Muscle layer of colon (tissue), 2 donors: Measurements from ENCODE around the gene ANKS1A.
"Not testable (repeated sequence)": the region's sequence is repeated elsewhere in the genome, so short reads cannot be mapped to it uniquely, and the experiment has no call there.

Source experiments
- H3K27ac ChIP-seq: one replicate; pipeline ENCODE4 v1.7.0; 2013; ENCODE audit warnings: low read depth, mild to moderate bottlenecking, low read length, moderate library complexity
- H3K27me3 ChIP-seq, 2 donors: one replicate each; pipeline ENCODE4 v1.7.0; 2013; ENCODE audit warnings: low read length in 2 of 2, mild to moderate bottlenecking in 2 of 2; ENCODE audit not compliant: insufficient read depth in 2 of 2, control insufficient read depth in 1 of 2
- H3K36me3 ChIP-seq: one replicate; pipeline ENCODE4 v1.7.0; 2013; ENCODE audit warnings: mild to moderate bottlenecking, low read length; ENCODE audit not compliant: insufficient read depth
- H3K4me1 ChIP-seq: one replicate; pipeline ENCODE4 v1.7.0; 2013; ENCODE audit warnings: mild to moderate bottlenecking, low read length; ENCODE audit not compliant: insufficient read depth
- H3K4me3 ChIP-seq, 2 donors: one replicate each; pipeline ENCODE4 v1.7.0; 2013; ENCODE audit warnings: low read length in 2 of 2, low read depth in 1 of 2, mild to moderate bottlenecking in 1 of 2, moderate library complexity in 1 of 2
- H3K9ac ChIP-seq: one replicate; pipeline ENCODE4 v1.7.0; 2013; ENCODE audit warnings: low read length
- H3K9me3 ChIP-seq: one replicate; pipeline ENCODE4 v1.7.0; 2013; ENCODE audit warnings: mild to moderate bottlenecking, low read length
- donor health status: abdominal sarcoma.
- donor health status: Adenocarcinoma of cecum.

The ANKS1A gene, protein sequence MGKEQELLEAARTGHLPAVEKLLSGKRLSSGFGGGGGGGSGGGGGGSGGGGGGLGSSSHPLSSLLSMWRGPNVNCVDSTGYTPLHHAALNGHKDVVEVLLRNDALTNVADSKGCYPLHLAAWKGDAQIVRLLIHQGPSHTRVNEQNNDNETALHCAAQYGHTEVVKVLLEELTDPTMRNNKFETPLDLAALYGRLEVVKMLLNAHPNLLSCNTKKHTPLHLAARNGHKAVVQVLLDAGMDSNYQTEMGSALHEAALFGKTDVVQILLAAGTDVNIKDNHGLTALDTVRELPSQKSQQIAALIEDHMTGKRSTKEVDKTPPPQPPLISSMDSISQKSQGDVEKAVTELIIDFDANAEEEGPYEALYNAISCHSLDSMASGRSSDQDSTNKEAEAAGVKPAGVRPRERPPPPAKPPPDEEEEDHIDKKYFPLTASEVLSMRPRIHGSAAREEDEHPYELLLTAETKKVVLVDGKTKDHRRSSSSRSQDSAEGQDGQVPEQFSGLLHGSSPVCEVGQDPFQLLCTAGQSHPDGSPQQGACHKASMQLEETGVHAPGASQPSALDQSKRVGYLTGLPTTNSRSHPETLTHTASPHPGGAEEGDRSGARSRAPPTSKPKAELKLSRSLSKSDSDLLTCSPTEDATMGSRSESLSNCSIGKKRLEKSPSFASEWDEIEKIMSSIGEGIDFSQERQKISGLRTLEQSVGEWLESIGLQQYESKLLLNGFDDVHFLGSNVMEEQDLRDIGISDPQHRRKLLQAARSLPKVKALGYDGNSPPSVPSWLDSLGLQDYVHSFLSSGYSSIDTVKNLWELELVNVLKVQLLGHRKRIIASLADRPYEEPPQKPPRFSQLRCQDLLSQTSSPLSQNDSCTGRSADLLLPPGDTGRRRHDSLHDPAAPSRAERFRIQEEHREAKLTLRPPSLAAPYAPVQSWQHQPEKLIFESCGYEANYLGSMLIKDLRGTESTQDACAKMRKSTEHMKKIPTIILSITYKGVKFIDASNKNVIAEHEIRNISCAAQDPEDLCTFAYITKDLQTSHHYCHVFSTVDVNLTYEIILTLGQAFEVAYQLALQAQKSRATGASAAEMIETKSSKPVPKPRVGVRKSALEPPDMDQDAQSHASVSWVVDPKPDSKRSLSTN

DNA sequence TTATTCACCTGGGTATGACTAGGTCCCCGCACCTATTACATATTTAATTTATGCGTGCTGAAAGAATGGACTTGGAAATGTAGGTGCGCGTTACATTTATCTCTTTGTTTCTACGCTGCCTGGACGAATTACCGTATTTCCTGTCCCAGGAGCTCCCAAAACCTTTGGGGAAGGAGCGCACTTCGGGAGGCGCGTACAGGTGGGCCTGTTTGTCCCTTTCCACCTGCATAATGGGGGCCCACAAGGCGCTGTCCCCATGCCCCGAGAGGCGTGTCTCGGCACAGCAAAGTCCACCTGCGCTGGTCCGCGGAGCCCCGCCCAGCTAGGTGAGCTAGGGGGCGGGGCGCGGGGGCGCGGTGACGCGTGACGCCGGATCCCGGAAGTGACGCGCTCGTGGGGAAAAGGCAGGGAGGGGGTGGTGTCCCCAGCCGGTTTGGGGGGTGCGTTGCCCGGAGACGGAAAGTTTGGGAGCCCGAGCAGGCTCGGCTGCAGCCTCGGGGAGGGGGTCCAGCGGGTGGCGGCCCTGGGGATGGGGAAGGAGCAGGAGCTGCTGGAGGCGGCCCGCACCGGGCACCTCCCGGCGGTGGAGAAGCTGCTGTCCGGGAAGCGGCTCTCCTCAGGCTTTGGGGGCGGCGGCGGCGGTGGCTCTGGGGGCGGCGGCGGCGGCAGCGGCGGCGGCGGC lies at the start of gene ANKS1A:
ANKS1A (plus strand) TSS at position 382 of the 682 bp plus-strand sequence; CDS start at position 530, 148 bp downstream.
- H3K27me3 ChIP-seq: no peaks in the 10 kb centered on the region
- no peaks in the 10 kb centered on the region for H3K36me3 ChIP-seq
- peak within 1 kb of the TSS; percentile 88 for H3K9ac ChIP-seq
- peak within 1 kb of the TSS; percentile 86 to 97 for H3K4me3 ChIP-seq
- no peaks in the 10 kb centered on the region for H3K9me3 ChIP-seq
- peaks cover 16% of the 10 kb centered on the region for H3K4me1 ChIP-seq
- peak within 1 kb of the TSS; percentile 99 for H3K27ac ChIP-seq

DNA sequence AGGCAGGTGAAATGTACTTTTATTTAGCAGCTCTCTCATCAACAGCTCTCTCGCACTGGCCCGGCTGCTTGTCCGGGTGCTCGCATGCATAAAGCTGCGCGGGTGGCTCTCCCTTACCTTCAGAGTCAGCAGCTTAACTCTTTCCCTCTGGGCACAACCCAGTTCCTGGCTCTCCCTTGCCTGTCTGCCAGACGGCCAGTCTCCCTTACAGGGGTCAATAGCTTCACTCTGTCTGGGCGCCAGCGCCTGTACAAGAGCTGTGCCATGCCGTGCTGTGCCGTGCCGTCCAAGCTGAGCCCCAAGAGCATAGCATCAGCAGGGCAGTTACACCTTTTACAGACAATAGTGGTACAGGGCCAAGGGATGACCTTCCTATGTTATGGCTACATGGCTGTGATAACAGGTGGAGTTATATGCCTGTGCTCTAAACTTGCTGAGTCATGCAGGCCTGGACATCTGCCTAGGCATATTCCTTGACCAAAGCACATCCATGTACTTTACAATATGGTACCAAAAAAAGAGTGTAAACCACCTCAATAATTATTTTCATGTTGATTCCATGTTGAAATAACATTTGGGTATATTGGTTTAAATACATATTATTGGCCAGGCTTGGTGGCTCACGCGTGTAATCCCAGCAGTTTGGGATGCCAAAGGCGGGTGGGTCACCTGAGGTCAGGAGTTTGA lies 49.2 kb upstream of the ANKS1A start:
- no peaks in the 10 kb centered on the region for H3K9me3 ChIP-seq
- H3K27ac ChIP-seq: no peak overlapping the region
- H3K4me3 ChIP-seq: no peak overlapping the region
- no peaks in the 10 kb centered on the region for H3K27me3 ChIP-seq
- H3K36me3 ChIP-seq: peaks cover 18% of the 10 kb centered on the region
- H3K4me1 ChIP-seq: no peaks in the 10 kb centered on the region
- H3K9ac ChIP-seq: no peak overlapping the region

DNA sequence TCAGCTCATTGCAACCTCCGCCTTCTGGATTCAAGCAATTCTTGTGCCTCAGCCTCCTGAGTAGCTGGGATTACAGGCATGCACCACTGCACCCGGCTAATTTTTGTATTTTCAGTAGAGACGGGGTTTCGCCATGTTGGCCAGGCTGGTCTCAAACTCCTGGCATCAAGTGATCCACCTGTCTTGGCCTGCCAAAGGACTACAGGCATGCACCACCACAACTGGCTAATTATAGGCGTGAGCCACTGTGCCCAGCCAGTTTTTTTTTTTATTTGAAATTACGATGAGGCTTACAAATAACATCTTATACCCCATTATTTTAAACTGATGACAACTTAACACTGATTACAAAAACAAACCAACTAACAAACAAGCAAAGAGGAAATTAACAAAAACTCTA lies 40.0 kb upstream of the ANKS1A start:
- not testable (repeated sequence) for H3K4me3 ChIP-seq, H3K9ac ChIP-seq, H3K27me3 ChIP-seq, H3K9me3 ChIP-seq, H3K27ac ChIP-seq, H3K4me1 ChIP-seq
- H3K36me3 ChIP-seq: peaks cover 15% of the 10 kb centered on the region

DNA sequence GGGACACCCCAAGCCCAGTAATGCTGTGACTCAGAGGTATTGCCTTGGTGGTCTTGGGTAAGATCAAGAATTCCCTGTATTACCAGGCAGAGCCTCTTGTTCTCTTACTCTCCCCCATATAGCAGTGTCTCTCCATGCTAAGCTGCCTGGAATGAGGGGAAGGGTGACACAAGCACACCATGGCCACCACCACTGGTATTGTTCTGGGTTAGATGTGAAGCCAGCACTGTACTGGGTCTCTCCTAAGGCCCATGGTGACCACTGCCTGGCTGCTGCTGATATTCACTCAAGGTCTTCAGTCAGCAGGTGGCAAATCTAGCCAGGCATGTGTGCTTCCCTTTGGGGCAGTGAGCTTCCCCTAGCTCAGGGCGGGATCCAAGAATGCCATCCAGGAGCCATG lies 37.7 kb upstream of the ANKS1A start:
- Histone ChIP-seq H3K27me3 (no peaks in the 10 kb centered on the region), H3K4me3 (no peak overlapping the region), H3K36me3 (peaks cover 24% of the 10 kb centered on the region), H3K4me1 (no peaks in the 10 kb centered on the region), H3K27ac (no peak overlapping the region), H3K9me3 (no peaks in the 10 kb centered on the region), H3K9ac (no peak overlapping the region)

DNA sequence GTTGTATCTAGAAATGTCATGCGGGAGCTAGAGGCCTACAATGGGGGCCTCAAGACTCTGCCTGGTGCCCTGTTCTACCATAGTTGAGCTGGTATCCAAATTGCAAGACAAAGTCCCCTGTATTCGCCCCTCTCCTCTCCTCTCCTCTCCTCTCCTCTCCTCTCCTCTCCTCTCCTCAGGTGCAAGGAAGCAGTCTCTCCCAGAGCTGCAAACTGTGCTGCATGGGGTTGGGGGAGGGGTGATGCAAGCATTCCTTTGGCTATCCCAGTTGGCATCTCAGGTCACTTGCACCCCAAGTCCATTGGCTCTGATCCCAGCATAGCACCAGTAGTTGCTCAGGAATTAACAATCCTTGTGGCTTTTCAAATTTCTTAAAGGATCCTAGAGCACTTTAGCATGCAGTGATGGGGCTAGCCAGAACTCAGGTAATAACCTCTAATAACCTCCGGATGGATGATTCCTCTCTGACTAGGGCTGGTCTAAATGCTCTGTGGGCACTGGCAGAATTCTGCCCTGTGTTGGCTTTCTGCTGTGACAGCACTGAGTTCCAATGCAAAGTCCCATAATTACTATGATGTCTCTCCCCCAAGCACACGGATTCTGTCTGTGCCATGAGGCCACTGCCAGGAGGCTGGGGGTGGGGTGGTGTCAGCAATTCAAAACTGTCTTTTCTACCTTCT lies 36.5 kb upstream of the ANKS1A start:
- Histone ChIP-seq H3K27ac (no peak overlapping the region), H3K27me3 (no peaks in the 10 kb centered on the region), H3K4me3 (no peak overlapping the region), H3K36me3 (peaks cover 36% of the 10 kb centered on the region), H3K4me1 (no peaks in the 10 kb centered on the region), H3K9me3 (no peaks in the 10 kb centered on the region), H3K9ac (no peak overlapping the region)

DNA sequence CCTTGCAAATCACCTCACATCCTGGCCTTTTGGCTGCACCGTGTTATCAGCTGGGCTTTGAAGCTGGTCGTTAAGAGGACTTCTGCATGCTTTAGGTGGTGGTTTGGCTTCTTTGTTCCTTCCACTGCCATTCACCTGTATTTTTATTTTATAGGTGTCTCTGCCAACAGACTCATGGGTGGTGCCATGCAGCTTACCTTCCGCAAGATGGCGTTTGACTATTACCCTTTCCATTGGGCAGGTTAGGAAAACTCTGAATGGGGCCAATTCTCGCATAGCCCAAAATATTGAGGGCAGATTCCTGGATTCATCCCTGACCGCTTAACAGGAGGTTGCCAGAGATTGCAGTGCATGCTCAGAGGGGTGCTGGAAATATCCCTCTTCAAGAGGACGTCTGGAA lies 33.6 kb upstream of the ANKS1A start:
- H3K9me3 ChIP-seq: no peaks in the 10 kb centered on the region
- H3K36me3 ChIP-seq: peaks cover 56% of the 10 kb centered on the region
- H3K27me3 ChIP-seq: no peaks in the 10 kb centered on the region
- H3K9ac ChIP-seq: no peak overlapping the region
- no peaks in the 10 kb centered on the region for H3K4me1 ChIP-seq
- no peak overlapping the region for H3K27ac ChIP-seq
- H3K4me3 ChIP-seq: no peak overlapping the region

DNA sequence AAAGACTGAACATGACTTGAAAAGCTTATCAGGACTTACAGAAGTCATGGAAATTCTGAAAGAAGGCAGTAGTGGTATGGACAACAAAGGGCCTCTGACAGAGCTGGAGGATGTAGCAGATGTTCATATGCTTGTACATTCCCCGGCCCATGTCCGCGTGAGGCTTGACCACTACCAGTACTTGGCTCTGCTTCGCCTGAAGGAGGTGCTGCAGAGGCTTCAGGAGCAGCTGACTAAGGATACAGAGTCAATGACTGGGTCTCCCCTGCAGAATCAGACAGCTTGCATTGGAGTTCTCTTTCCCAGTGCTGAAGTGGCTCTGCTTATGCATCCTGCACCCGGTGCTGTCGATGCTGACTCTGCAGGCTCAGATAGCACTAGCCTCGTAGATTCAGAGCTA lies 30.4 kb upstream of the ANKS1A start:
- no peak overlapping the region for H3K4me3 ChIP-seq
- H3K4me1 ChIP-seq: no peaks in the 10 kb centered on the region
- H3K36me3 ChIP-seq: peaks cover 42% of the 10 kb centered on the region
- no peak overlapping the region for H3K9ac ChIP-seq
- no peak overlapping the region for H3K27ac ChIP-seq
- no peaks in the 10 kb centered on the region for H3K9me3 ChIP-seq
- no peaks in the 10 kb centered on the region for H3K27me3 ChIP-seq

DNA sequence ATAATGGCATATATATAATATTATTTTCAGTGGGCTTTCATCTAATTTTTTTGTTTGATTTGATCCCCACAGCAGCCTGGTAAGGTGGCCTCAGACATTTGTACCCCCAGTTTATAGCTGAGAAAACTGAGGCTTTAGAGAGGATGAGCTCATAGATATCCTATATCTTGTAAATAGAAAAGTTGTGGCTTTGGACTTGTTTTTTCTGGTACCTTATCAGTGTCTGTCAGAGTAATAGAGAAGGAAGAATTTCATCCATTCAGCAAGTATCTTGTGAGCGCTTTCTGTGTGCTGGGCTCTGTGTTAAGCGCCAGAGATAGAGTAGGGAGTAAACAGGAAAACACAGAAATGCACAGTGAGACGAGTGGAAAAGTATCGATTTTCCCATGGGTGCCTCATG lies 29.1 kb upstream of the ANKS1A start:
- Histone ChIP-seq H3K9ac (no peak overlapping the region), H3K27ac (no peak overlapping the region), H3K9me3 (no peaks in the 10 kb centered on the region), H3K36me3 (peaks cover 42% of the 10 kb centered on the region), H3K27me3 (no peaks in the 10 kb centered on the region), H3K4me3 (no peak overlapping the region), H3K4me1 (peaks cover 5% of the 10 kb centered on the region)

DNA sequence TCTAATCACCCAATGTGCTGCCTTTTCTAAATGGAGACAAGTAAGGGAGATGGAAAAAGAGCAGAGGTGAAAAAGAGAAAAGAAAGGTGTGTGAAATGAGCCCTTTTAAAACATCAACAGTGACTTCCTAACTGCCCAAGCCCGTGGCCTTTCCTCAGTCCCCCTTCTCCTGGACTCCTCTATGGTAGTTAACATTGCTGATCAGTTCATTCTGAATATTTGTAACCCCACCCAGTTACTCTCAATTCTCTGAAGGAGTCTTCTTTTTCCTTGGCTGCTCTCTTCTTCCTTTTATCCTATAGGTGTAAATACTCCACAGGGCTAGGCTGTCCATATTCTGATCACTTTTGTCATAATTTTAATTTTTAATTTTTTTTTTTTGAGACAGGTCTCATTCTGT lies 28.3 kb upstream of the ANKS1A start:
- H3K27me3 ChIP-seq: no peaks in the 10 kb centered on the region
- peaks cover 13% of the 10 kb centered on the region for H3K4me1 ChIP-seq
- H3K4me3 ChIP-seq: no peak overlapping the region
- H3K27ac ChIP-seq: no peak overlapping the region
- H3K36me3 ChIP-seq: peaks cover 38% of the 10 kb centered on the region
- H3K9me3 ChIP-seq: no peaks in the 10 kb centered on the region
- no peak overlapping the region for H3K9ac ChIP-seq

DNA sequence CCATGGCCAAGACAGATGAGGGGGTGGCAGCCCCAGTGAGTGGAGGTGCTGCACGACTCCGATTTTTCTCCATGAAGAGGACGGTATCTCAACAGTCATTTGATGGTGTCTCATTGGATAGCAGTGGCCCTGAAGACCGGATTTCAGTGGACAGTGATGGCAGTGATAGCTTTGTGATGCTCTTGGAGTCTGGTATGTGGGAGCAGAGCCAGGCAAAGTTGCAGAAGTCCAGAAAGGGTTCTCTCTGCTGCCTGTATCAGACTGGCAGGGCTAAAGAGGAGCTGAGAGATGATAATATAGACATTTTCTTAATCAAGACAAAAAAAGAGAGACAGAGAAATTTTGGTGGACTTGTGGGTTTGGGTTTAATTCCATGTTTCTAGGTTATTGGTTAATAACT lies 25.0 kb upstream of the ANKS1A start:
- no peak overlapping the region for H3K27ac ChIP-seq
- no peaks in the 10 kb centered on the region for H3K9me3 ChIP-seq
- no peaks in the 10 kb centered on the region for H3K27me3 ChIP-seq
- H3K36me3 ChIP-seq: peaks cover 15% of the 10 kb centered on the region
- no peak overlapping the region for H3K9ac ChIP-seq
- H3K4me3 ChIP-seq: no peak overlapping the region
- peaks cover 14% of the 10 kb centered on the region for H3K4me1 ChIP-seq
